GM12878 (cell line): Measurements from ENCODE around the gene FNDC3B. TPM values are rescaled to one million over a fixed set of nuclear protein-coding genes. Genes with fewer than 3 reads are reported as not detected.
A peak's percentile ranks its signal among the peaks of the same experiment; 100 is the strongest.

Experiments used
- ATAC-seq: fragments of 200-7000 bp; cut with Tn5 transposase; 3 replicates; pipeline ENCODE4 v1.9.1; 2020; ENCODE audit warnings: mild to moderate bottlenecking, moderate library complexity
- BruUV-seq: library from RNA; stranded (reverse); fragments of 400-500 nt; replicated peaks from 2 replicates; lab custom pipeline; 2021; lab: Mats Ljungman, UMichigan
- CTCF ChIA-PET: fragments of 300-600 bp; sonication (Branson Sonifier 250); formaldehyde crosslinking; extraction: SDS; loops from one replicate; lab custom pipeline; 2021; ENCODE audit warnings: inconsistent platforms; lab: Yijun Ruan, JAX
- POLR2A ChIA-PET: fragments of 350-600 bp; formaldehyde crosslinking; extraction: SDS; loops from one replicate; lab custom pipeline; 2021; ENCODE audit warnings: inconsistent platforms; lab: Charles Lee
- RAD21 ChIA-PET: fragments of 300-600 bp; sonication (Branson Sonifier 250); formaldehyde crosslinking; loops from one replicate; lab custom pipeline; 2023; ENCODE audit warnings: antibody characterized with exemption; ENCODE audit not compliant: unreplicated experiment; lab: Charles Lee
- SMC1A ChIA-PET: fragments of 300-600 bp; sonication (Branson Sonifier 250); formaldehyde crosslinking; loops from one replicate; lab custom pipeline; 2023; ENCODE audit not compliant: unreplicated experiment, uncharacterized antibody; lab: Charles Lee
- DNase-seq: peaks from one replicate; pipeline ENCODE4 v3.0.0-alpha.2; 2011; ENCODE audit warnings: low read depth, low spot score
- FAIRE-seq: peaks from 3 replicates; lab custom pipeline; 2011; peaks lifted over from hg19 to GRCh38; lab: Jason Lieb, UNC
- H2AFZ ChIP-seq: 2 replicates; pipeline ENCODE4 v1.6.0; 2011; ENCODE audit warnings: low read depth, low read length, control low read depth; ENCODE audit not compliant: control insufficient read depth
- H3K27ac ChIP-seq: 2 replicates; pipeline ENCODE4 v1.5.1; 2011; ENCODE audit warnings: control low read depth; ENCODE audit not compliant: control insufficient read depth, insufficient read depth
- H3K27me3 ChIP-seq, 2 experiments: replicated peaks in 1 of 2; 2 replicates each; pipeline versions ENCODE4 v1.6.0 to v1.6.1; 2011; ENCODE audit warnings: low read length in 1 of 2; ENCODE audit not compliant: control insufficient read depth in 2 of 2, insufficient read depth in 2 of 2
- H3K36me3 ChIP-seq, 2 experiments: 2 replicates each; pipeline ENCODE4 v1.5.1; 2011; ENCODE audit warnings: low read length in 1 of 2; ENCODE audit not compliant: control insufficient read depth in 2 of 2, insufficient read depth in 2 of 2
- H3K4me1 ChIP-seq: 2 replicates; pipeline ENCODE4 v1.6.1; 2011; ENCODE audit warnings: mild to moderate bottlenecking, low read length, moderate library complexity, mixed read lengths; ENCODE audit not compliant: control insufficient read depth, insufficient read depth
- H3K4me2 ChIP-seq: 2 replicates; pipeline ENCODE4 v1.6.0; 2011; ENCODE audit warnings: control low read depth; ENCODE audit not compliant: control insufficient read depth, insufficient read depth
- H3K4me3 ChIP-seq: fragments of 200-600 bp; sonication (generic); 2 replicates; pipeline ENCODE4 v1.5.1; 2016
- H3K79me2 ChIP-seq: 2 replicates; pipeline ENCODE4 v1.6.0; 2011; ENCODE audit warnings: low read length; ENCODE audit not compliant: control insufficient read depth, insufficient read depth
- H3K9ac ChIP-seq: 2 replicates; pipeline ENCODE4 v1.8.0; 2011; ENCODE audit warnings: low read length, control low read depth, mixed read lengths; ENCODE audit not compliant: control insufficient read depth, insufficient read depth
- H3K9me3 ChIP-seq: replicated peaks from 3 replicates; pipeline ENCODE4 v1.5.1; 2011; ENCODE audit warnings: mild to moderate bottlenecking, low read length; ENCODE audit not compliant: control insufficient read depth, insufficient read depth
- H4K20me1 ChIP-seq: 2 replicates; pipeline ENCODE4 v1.6.0; 2011; ENCODE audit not compliant: control insufficient read depth, insufficient read depth
- CEBPB ChIP-seq, 2 experiments: fragments of 150-350 bp in 1 of 2; IDR thresholded peaks; 2 replicates each; pipeline ENCODE4 v1.6.1; 2012 to 2014; ENCODE audit warnings: low read depth in 2 of 2, low read length in 2 of 2, borderline replicate concordance in 1 of 2, inconsistent platforms in 1 of 2
- E4F1 ChIP-seq: fragments of 450-650 bp; IDR thresholded peaks from 2 replicates; pipeline ENCODE4 v1.6.1; 2018; ENCODE audit warnings: borderline replicate concordance, mild to moderate bottlenecking; ENCODE audit not compliant: partially characterized antibody
- EGR1 ChIP-seq, 2 experiments: IDR thresholded peaks; 1 replicate in 1 of 2; 2 replicates in 1 of 2; pipeline ENCODE4 v1.6.1; 2011 to 2012; ENCODE audit warnings: low read depth in 2 of 2, low read length in 2 of 2, borderline replicate concordance in 1 of 2, mild to moderate bottlenecking in 1 of 2, moderate library complexity in 1 of 2
- ESRRA ChIP-seq: IDR thresholded peaks from 2 replicates; pipeline ENCODE4 v1.6.1; 2012; ENCODE audit warnings: mild to moderate bottlenecking, low read length, improper control_type of control experiment
- IKZF1 ChIP-seq: fragments of 450-650 bp; conservative IDR thresholded peaks from 2 replicates; pipeline ENCODE4 v1.6.1; 2017; ENCODE audit warnings: antibody characterized with exemption, mild to moderate bottlenecking
- IRF3 ChIP-seq: fragments of 450-650 bp; IDR thresholded peaks from 2 replicates; pipeline ENCODE4 v1.6.1; 2014; ENCODE audit warnings: mild to moderate bottlenecking
- NKRF ChIP-seq: fragments of 450-650 bp; conservative IDR thresholded peaks from 2 replicates; pipeline ENCODE4 v1.6.1; 2017; ENCODE audit warnings: mild to moderate bottlenecking, moderate library complexity
- RFX5 ChIP-seq: IDR thresholded peaks from 2 replicates; pipeline ENCODE4 v1.6.1; 2011; ENCODE audit warnings: low read depth, low read length, improper control_type of control experiment
- SREBF1 ChIP-seq: IDR thresholded peaks from 2 replicates; pipeline ENCODE4 v1.6.1; 2012; ENCODE audit warnings: mild to moderate bottlenecking, low read length
- TCF12 ChIP-seq: IDR thresholded peaks from 2 replicates; pipeline ENCODE4 v1.6.1; 2011; ENCODE audit warnings: low read depth, mild to moderate bottlenecking, low read length
- ZBTB33 ChIP-seq: fragments of 450-650 bp; IDR thresholded peaks from 2 replicates; pipeline ENCODE4 v1.6.1; 2017; ENCODE audit warnings: mild to moderate bottlenecking
- ZNF384 ChIP-seq: IDR thresholded peaks from 2 replicates; pipeline ENCODE4 v1.6.1; 2012; ENCODE audit warnings: low read depth, mild to moderate bottlenecking, low read length, improper control_type of control experiment, borderline replicate concordance
- WGBS: methylation state at CpG from one replicate; pipeline ENCODE4 v1.1.6; 2016; ENCODE audit warnings: low lambda C conversion rate; ENCODE audit not compliant: insufficient replicate concordance, insufficient coverage; ENCODE audit errors: missing lambda C conversion rate; 5-methylcytosine and 5-hydroxymethylcytosine counted together
- in situ Hi-C: fragments of 300-500 bp; cut with MboI; formaldehyde crosslinking; loops from 9 replicates; pipeline ENCODE4 v1.14.3; 2018; ENCODE audit warnings: mixed read lengths
- intact Hi-C: fragments of 100-400 bp; cut with micrococcal nuclease; formaldehyde crosslinking; loops from one replicate; pipeline ENCODE4 v1.14.2; 2022; ENCODE audit not compliant: unreplicated experiment
- polyA plus RNA-seq, 11 experiments: library from polyadenylated mRNA; depleted of rRNA in 4 of 11; unstranded in 6 of 11; stranded (reverse) in 5 of 11; fragments of >200 nt; fragmentation: Nextera tagmentation in 4 of 11; fragmentation: Illumina TruSeq in 1 of 11; extraction: Ambion mirVana in 4 of 11; extraction: Trizol in 1 of 11; gene quantifications; 1 replicate in 1 of 11; 2 replicates in 10 of 11; pipeline versions ENCODE4 v1.2.1 to v1.2.3, GENCODE V29; 2011 to 2016; ENCODE audit warnings: inconsistent platforms in 2 of 11, missing spikeins in 2 of 11, low read depth in 1 of 11
- total RNA-seq, 4 experiments: library from RNA; depleted of rRNA in 3 of 4; stranded (reverse); fragments of >200 nt in 3 of 4; fragmentation: Illumina TruSeq in 1 of 4; extraction: Trizol in 1 of 4; gene quantifications; 2 replicates each; pipeline versions ENCODE4 v1.2.1 to v1.2.3, GENCODE V29; 2013 to 2021

FNDC3B gene
- total and polyA plus RNA-seq, 10 of the 15 experiments (the other 5 are each of a cell fraction or from before 2014, with no cell fraction given), result 7.9 to 35.0 (median 18.5) TPM

GRCh38 chr3:172407872-172408271, 368.5 kb downstream of the FNDC3B start (continued):
- no peak for TF ChIP-seq SREBF1

- Histone ChIP-seq H3K9ac (no peak overlapping the region), H3K4me3 (no peak overlapping the region), H3K27me3 (no peaks in the 10 kb centered on the region), H3K79me2 (no peaks in the 10 kb centered on the region), H2AFZ (no peak overlapping the region), H3K36me3 (no peaks in the 10 kb centered on the region), H3K4me2 (no peak overlapping the region), H3K4me1 (no peaks in the 10 kb centered on the region), H3K9me3 (no peaks in the 10 kb centered on the region), H4K20me1 (no peaks in the 10 kb centered on the region), H3K27ac (no peak overlapping the region)
- ATAC-seq, result peak; percentile 33
- BruUV-seq, result no TSS peak
- ChIA-PET SMC1A (no interaction called here), CTCF (no interaction called here), RAD21 (no interaction called here), POLR2A (no interaction called here)
- no peak for DNase-seq
- no peak for FAIRE-seq
- in situ Hi-C loops, result no loop called here
- intact Hi-C loops, result no loop called here
- WGBS, result 35% methylated on average over 11 of the region's 13 CpGs
- TF ChIP-seq ZBTB33, result no peak
- TF ChIP-seq IRF3, result no peak
- TF ChIP-seq RFX5, result no peak
- no peak for TF ChIP-seq EGR1 (IDR thresholded peaks at IDR 0.05; ENCODE audit: borderline replicate concordance in 1 of 2, low read depth in 2 of 2, low read length in 2 of 2)
- no peak for TF ChIP-seq ZNF384
- TF ChIP-seq E4F1, result no peak
- no peak for TF ChIP-seq TCF12
- TF ChIP-seq ESRRA, result no peak
- TF ChIP-seq CEBPB (IDR thresholded peaks at IDR 0.05; ENCODE audit: borderline replicate concordance in 1 of 2, low read depth in 2 of 2, low read length in 2 of 2), result no peak
- no peak for TF ChIP-seq NKRF
- no peak for TF ChIP-seq IKZF1
Observed at GRCh38 chr3:172410702-172411477, 371.5 kb downstream of the FNDC3B start.
